Heart left ventricle (tissue), 13 donors: Measurements from ENCODE around the gene KRTAP5-1.
"Not testable (repeated sequence)": the region's sequence is repeated elsewhere in the genome, so short reads cannot be mapped to it uniquely, and the experiment has no call there.

Experiments
- CTCF ChIP-seq, 12 donors: fragments of 200-600 bp; sonication (generic) in 4 of 12; IDR thresholded peaks; one replicate each; pipeline versions ENCODE4 v1.5.0 to v1.8.0; 2018 to 2022; ENCODE audit warnings: antibody characterized with exemption in 12 of 12, mild to moderate bottlenecking in 5 of 12
- POLR2A ChIP-seq, 2 donors: fragments of 450-650 bp; IDR thresholded peaks; one replicate each; pipeline ENCODE4 v1.6.1; 2017; ENCODE audit warnings: antibody characterized with exemption in 2 of 2, mild to moderate bottlenecking in 2 of 2, moderate library complexity in 2 of 2
- donor health status: ischemic (EF 13 %, LVEDD 7.1; RV severe dilation, severe dysfunction).
- donor health status: DM: no; HTN: yes; CAD: no.
- donor health status: DM: no; HTN: no; CAD: no.
- donor health status: ischemic (EF 25% LVEDD 6.9; RV normal size, moderate dysfunction).
- donor health status: ischemic (EF 25% LVEDD 5.7; RV mildly dilated, moderate dysfunction).
- donor health status: ischemic (EF 35%, LVEDD 5.7; RV mildly dilated, moderate dysfunction).
- donor health status: nonischemic (EF 11% LVEDD 7.7; RV severe dilation, severe dysfunction).
- donor health status: DM: yes; HTN: yes; CAD: no.
- donor health status: PGD.
- donor health status: ischemic (EF 29% LVEDD 5.4; RV normal size, mild dysfunction).
- donor health status: nonischemic (EF 23%, LVEDD 6.1; RV moderate dilation, normal function).

DNA sequence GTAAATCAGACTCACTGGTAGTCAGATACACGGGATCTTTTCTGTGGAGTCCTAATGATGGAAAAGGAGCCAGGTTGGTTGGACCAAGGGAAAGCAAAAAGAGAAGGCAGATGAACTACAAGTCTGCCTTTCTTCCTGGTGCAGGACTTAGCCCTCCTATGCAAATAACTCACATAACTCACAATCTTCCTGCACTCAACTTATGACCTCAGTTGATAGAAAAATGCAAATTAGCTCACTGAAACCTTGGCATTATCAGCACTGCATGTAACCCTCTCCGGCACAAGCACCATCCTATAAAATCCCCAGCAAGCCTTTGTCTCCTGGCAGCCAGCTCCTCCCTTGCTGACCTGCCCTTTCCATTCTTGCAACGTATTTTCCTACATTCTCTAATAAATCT, 16.6 kb upstream of the KRTAP5-1 start:
- not testable (repeated sequence) for TF ChIP-seq POLR2A, CTCF (IDR thresholded peaks at IDR 0.05)
